Liver (tissue), 9 donors: Measurements from ENCODE around the gene TSKS. TPM values are rescaled to one million over a fixed set of nuclear protein-coding genes. Genes with fewer than 3 reads are reported as not detected.

Experiments used
- DNase-seq: peaks from one replicate; pipeline ENCODE4 v3.0.0-alpha.2; 2017; ENCODE audit warnings: low spot score
- H3K27ac ChIP-seq, 2 donors: one replicate each; pipeline ENCODE4 v1.7.0; 2013; ENCODE audit warnings: inconsistent platforms in 2 of 2, low read length in 2 of 2, control low read depth in 1 of 2, low read depth in 1 of 2, mild to moderate bottlenecking in 1 of 2
- H3K27me3 ChIP-seq, 4 donors: one replicate each; pipeline versions ENCODE4 v1.6.1 to v1.7.0; 2013; ENCODE audit warnings: low read length in 3 of 4, inconsistent platforms in 1 of 4, mild to moderate bottlenecking in 1 of 4, moderate library complexity in 1 of 4; ENCODE audit not compliant: control insufficient read depth in 4 of 4, insufficient read depth in 4 of 4
- H3K36me3 ChIP-seq, 4 donors: one replicate each; pipeline versions ENCODE4 v1.6.1 to v1.7.0; 2013; ENCODE audit warnings: low read length in 3 of 4, mild to moderate bottlenecking in 3 of 4, low read depth in 1 of 4, moderate library complexity in 1 of 4; ENCODE audit not compliant: control insufficient read depth in 4 of 4, insufficient read depth in 3 of 4
- H3K4me1 ChIP-seq, 4 donors: one replicate each; pipeline versions ENCODE4 v1.6.1 to v1.7.0; 2013; ENCODE audit warnings: low read length in 3 of 4, mild to moderate bottlenecking in 3 of 4, moderate library complexity in 1 of 4; ENCODE audit not compliant: control insufficient read depth in 4 of 4, insufficient read depth in 4 of 4
- H3K4me3 ChIP-seq, 3 donors: one replicate each; pipeline versions ENCODE4 v1.6.1 to v1.7.0; 2013; ENCODE audit warnings: low read length in 3 of 3, control low read depth in 1 of 3, low read depth in 1 of 3, mild to moderate bottlenecking in 1 of 3
- H3K9ac ChIP-seq, 2 donors: one replicate each; pipeline ENCODE4 v1.7.0; 2013; ENCODE audit warnings: low read length in 2 of 2, mild to moderate bottlenecking in 2 of 2, moderate library complexity in 2 of 2, control low read depth in 1 of 2, low read depth in 1 of 2
- H3K9me3 ChIP-seq, 4 donors: one replicate each; pipeline versions ENCODE4 v1.6.1 to v1.7.0; 2013; ENCODE audit warnings: low read length in 3 of 4; ENCODE audit not compliant: control insufficient read depth in 4 of 4
- EGR1 ChIP-seq, 2 donors: IDR thresholded peaks; 2 replicates each; pipeline ENCODE4 v1.6.1; 2016 to 2018; ENCODE audit warnings: antibody characterized with exemption in 2 of 2, low read depth in 2 of 2
- FOXA1 ChIP-seq: IDR thresholded peaks from 2 replicates; pipeline ENCODE4 v1.6.1; 2016; ENCODE audit warnings: antibody characterized with exemption
- FOXA2 ChIP-seq: IDR thresholded peaks from 2 replicates; pipeline ENCODE4 v1.6.1; 2016; ENCODE audit warnings: antibody characterized with exemption
- GABPA ChIP-seq, 2 donors: IDR thresholded peaks in 1 of 2; conservative IDR thresholded peaks in 1 of 2; 2 replicates each; pipeline ENCODE4 v1.6.1; 2016; ENCODE audit warnings: antibody characterized with exemption in 2 of 2, mild to moderate bottlenecking in 1 of 2, moderate library complexity in 1 of 2
- HNF4A ChIP-seq, 2 donors: conservative IDR thresholded peaks; 2 replicates each; pipeline ENCODE4 v1.6.1; 2016; ENCODE audit warnings: antibody characterized with exemption in 2 of 2, mild to moderate bottlenecking in 2 of 2
- HNF4G ChIP-seq: IDR thresholded peaks from 2 replicates; pipeline ENCODE4 v1.6.1; 2016; ENCODE audit warnings: antibody characterized with exemption
- JUND ChIP-seq, 2 donors: IDR thresholded peaks; 2 replicates each; pipeline ENCODE4 v1.6.1; 2016; ENCODE audit warnings: antibody characterized with exemption in 2 of 2
- NR2F2 ChIP-seq: IDR thresholded peaks from 2 replicates; pipeline ENCODE4 v1.6.1; 2016; ENCODE audit warnings: antibody characterized with exemption
- RAD21 ChIP-seq, 2 donors: IDR thresholded peaks; 2 replicates each; pipeline ENCODE4 v1.6.1; 2016; ENCODE audit warnings: antibody characterized with exemption in 2 of 2, mild to moderate bottlenecking in 2 of 2
- RXRA ChIP-seq, 2 donors: IDR thresholded peaks; 2 replicates each; pipeline ENCODE4 v1.6.1; 2017 to 2018; ENCODE audit warnings: antibody characterized with exemption in 2 of 2, mild to moderate bottlenecking in 1 of 2
- SP1 ChIP-seq: IDR thresholded peaks from 2 replicates; pipeline ENCODE4 v1.6.1; 2018; ENCODE audit warnings: antibody characterized with exemption, mild to moderate bottlenecking
- TAF1 ChIP-seq: conservative IDR thresholded peaks from 2 replicates; pipeline ENCODE4 v1.6.1; 2016; ENCODE audit warnings: antibody characterized with exemption, mild to moderate bottlenecking
- YY1 ChIP-seq: IDR thresholded peaks from 2 replicates; pipeline ENCODE4 v1.6.1; 2016; ENCODE audit warnings: antibody characterized with exemption, mild to moderate bottlenecking
- WGBS: extraction: QIAGEN DNeasy Blood & Tissue Kit; methylation state at CpG from one replicate; pipeline ENCODE4 v1.1.7; 2013; 5-methylcytosine and 5-hydroxymethylcytosine counted together
- polyA plus RNA-seq, 2 donors: library from polyadenylated mRNA; stranded (reverse) in 1 of 2; unstranded in 1 of 2; fragments of 200-250 nt in 1 of 2; fragments of >200 nt in 1 of 2; fragmentation: Nextera tagmentation in 1 of 2; extraction: Ambion mirVana in 1 of 2; gene quantifications; one replicate each; pipeline versions ENCODE4 v1.2.1 to v1.2.3, GENCODE V29; 2013 to 2015
- total RNA-seq, 2 donors: library from RNA; depleted of rRNA; stranded (reverse); fragments of >200 nt; gene quantifications; one replicate each; pipeline ENCODE4 v1.2.3, GENCODE V29; 2014
- TF ChIP-seq, protein P1 (sequence below): IDR thresholded peaks from 2 replicates; pipeline ENCODE4 v1.6.1; 2016; ENCODE audit warnings: antibody characterized with exemption, mild to moderate bottlenecking
- TF ChIP-seq, protein P2 (sequence below): IDR thresholded peaks from 2 replicates; pipeline ENCODE4 v1.6.1; 2016; ENCODE audit warnings: antibody characterized with exemption
- TF ChIP-seq, protein P3 (sequence below): IDR thresholded peaks from 2 replicates; pipeline ENCODE4 v1.6.1; 2016; ENCODE audit warnings: antibody characterized with exemption
- TF ChIP-seq, protein P4 (sequence below): IDR thresholded peaks from 2 replicates; pipeline ENCODE4 v1.6.1; 2016; ENCODE audit warnings: antibody characterized with exemption
- TF ChIP-seq, protein P5 (sequence below): fragments of 150-350 bp; IDR thresholded peaks from 2 replicates; pipeline ENCODE4 v1.5.1; 2017; ENCODE audit warnings: improper control_type of control experiment, low read depth, low read length; ENCODE audit not compliant: missing input control
- donor health status: healthy.
- donor health status: healthy.
- donor health status: healthy.
- donor health status: healthy.
- donor health status: healthy.

Gene TSKS
- total and polyA plus RNA-seq, 4 donors, result 0.07 to 0.61 (median 0.08) TPM; not detected in 1

DNA sequence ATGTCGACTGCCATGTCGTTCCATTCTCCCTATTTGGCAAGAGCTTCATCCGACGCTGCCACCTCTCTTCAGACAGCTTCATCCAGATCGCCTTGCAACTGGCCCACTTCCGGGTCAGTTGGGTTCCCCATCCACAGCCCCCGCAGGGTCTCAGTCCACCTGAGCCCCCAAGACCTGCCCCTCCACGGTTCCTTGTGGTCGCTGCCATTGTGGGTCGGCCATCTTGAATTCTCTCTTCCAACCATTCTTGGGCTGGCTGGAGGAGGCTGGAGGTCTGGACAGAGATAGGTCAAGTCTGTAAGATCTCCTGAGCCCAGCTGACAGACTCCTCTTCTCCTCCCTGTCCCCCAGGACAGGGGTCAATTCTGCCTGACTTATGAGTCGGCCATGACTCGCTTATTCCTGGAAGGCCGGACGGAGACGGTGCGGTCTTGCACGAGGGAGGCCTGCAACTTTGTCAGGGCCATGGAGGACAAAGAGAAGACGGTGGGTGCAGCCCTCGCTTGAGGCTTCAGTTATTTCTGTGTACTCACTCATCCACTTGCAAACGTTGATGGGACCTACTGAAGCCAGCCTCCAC lies 52.6 kb downstream of the TSKS start:
- no peaks in the 10 kb centered on the region for H3K9me3 ChIP-seq
- H3K36me3 ChIP-seq, result no peaks in the 10 kb centered on the region
- H3K4me1 ChIP-seq, result no peaks in the 10 kb centered on the region
- 92% methylated on average over 20 of the region's 20 CpGs for WGBS
- TF ChIP-seq HNF4G (no peak), YY1 (no peak), TAF1 (no peak), FOXA1 (no peak), JUND (IDR thresholded peaks at IDR 0.05) (no peak), NR2F2 (no peak), EGR1 (IDR thresholded peaks at IDR 0.05; ENCODE audit: low read depth in 2 of 2) (no peak), RAD21 (IDR thresholded peaks at IDR 0.05) (no peak), HNF4A (conservative IDR thresholded peaks at IDR 0.05) (no peak), SP1 (no peak)
- TF ChIP-seq, protein P1, sequence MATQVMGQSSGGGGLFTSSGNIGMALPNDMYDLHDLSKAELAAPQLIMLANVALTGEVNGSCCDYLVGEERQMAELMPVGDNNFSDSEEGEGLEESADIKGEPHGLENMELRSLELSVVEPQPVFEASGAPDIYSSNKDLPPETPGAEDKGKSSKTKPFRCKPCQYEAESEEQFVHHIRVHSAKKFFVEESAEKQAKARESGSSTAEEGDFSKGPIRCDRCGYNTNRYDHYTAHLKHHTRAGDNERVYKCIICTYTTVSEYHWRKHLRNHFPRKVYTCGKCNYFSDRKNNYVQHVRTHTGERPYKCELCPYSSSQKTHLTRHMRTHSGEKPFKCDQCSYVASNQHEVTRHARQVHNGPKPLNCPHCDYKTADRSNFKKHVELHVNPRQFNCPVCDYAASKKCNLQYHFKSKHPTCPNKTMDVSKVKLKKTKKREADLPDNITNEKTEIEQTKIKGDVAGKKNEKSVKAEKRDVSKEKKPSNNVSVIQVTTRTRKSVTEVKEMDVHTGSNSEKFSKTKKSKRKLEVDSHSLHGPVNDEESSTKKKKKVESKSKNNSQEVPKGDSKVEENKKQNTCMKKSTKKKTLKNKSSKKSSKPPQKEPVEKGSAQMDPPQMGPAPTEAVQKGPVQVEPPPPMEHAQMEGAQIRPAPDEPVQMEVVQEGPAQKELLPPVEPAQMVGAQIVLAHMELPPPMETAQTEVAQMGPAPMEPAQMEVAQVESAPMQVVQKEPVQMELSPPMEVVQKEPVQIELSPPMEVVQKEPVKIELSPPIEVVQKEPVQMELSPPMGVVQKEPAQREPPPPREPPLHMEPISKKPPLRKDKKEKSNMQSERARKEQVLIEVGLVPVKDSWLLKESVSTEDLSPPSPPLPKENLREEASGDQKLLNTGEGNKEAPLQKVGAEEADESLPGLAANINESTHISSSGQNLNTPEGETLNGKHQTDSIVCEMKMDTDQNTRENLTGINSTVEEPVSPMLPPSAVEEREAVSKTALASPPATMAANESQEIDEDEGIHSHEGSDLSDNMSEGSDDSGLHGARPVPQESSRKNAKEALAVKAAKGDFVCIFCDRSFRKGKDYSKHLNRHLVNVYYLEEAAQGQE, result no peak
- TF ChIP-seq, protein P2, sequence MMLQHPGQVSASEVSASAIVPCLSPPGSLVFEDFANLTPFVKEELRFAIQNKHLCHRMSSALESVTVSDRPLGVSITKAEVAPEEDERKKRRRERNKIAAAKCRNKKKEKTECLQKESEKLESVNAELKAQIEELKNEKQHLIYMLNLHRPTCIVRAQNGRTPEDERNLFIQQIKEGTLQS, result no peak
- TF ChIP-seq, protein P3, sequence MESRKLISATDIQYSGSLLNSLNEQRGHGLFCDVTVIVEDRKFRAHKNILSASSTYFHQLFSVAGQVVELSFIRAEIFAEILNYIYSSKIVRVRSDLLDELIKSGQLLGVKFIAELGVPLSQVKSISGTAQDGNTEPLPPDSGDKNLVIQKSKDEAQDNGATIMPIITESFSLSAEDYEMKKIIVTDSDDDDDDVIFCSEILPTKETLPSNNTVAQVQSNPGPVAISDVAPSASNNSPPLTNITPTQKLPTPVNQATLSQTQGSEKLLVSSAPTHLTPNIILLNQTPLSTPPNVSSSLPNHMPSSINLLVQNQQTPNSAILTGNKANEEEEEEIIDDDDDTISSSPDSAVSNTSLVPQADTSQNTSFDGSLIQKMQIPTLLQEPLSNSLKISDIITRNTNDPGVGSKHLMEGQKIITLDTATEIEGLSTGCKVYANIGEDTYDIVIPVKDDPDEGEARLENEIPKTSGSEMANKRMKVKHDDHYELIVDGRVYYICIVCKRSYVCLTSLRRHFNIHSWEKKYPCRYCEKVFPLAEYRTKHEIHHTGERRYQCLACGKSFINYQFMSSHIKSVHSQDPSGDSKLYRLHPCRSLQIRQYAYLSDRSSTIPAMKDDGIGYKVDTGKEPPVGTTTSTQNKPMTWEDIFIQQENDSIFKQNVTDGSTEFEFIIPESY, result no peak
- TF ChIP-seq, protein P4, sequence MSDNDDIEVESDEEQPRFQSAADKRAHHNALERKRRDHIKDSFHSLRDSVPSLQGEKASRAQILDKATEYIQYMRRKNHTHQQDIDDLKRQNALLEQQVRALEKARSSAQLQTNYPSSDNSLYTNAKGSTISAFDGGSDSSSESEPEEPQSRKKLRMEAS, result no peak
- no peak overlapping the region for H3K4me3 ChIP-seq
- no peak overlapping the region for H3K9ac ChIP-seq
- no peak overlapping the region for H3K27ac ChIP-seq
- no peaks in the 10 kb centered on the region for H3K27me3 ChIP-seq
- DNase-seq, result no peak

DNA sequence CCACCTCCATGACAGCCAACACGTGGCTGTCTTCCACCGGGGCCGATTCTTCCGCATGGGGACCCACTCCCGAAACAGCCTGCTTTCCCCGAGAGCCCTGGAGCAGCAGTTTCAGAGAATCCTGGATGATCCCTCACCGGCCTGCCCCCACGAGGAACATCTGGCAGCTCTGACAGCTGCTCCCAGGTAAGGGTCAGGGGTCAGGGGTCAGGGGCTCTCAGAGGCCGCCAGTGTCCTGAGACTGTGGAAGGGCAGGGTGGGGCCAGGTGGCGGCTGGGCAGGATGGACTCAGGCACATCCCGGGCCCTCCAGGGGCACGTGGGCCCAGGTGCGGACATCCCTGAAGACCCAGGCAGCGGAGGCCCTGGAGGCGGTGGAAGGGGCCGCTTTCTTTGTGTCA lies 57.2 kb downstream of the TSKS start:
- H3K27ac ChIP-seq, result no peak overlapping the region
- H3K9ac ChIP-seq, result no peak overlapping the region
- no peaks in the 10 kb centered on the region for H3K36me3 ChIP-seq
- no peaks in the 10 kb centered on the region for H3K27me3 ChIP-seq
- TF ChIP-seq, protein P1, result no peak
- TF ChIP-seq, protein P3, result no peak
- no peak for TF ChIP-seq HNF4G
- TF ChIP-seq TAF1, result no peak
- no peak for TF ChIP-seq YY1
- no peak for TF ChIP-seq GABPA (IDR thresholded peaks at IDR 0.05 in 1 of 2, conservative IDR thresholded peaks at IDR 0.05 in 1 of 2)
- TF ChIP-seq, protein P5, sequence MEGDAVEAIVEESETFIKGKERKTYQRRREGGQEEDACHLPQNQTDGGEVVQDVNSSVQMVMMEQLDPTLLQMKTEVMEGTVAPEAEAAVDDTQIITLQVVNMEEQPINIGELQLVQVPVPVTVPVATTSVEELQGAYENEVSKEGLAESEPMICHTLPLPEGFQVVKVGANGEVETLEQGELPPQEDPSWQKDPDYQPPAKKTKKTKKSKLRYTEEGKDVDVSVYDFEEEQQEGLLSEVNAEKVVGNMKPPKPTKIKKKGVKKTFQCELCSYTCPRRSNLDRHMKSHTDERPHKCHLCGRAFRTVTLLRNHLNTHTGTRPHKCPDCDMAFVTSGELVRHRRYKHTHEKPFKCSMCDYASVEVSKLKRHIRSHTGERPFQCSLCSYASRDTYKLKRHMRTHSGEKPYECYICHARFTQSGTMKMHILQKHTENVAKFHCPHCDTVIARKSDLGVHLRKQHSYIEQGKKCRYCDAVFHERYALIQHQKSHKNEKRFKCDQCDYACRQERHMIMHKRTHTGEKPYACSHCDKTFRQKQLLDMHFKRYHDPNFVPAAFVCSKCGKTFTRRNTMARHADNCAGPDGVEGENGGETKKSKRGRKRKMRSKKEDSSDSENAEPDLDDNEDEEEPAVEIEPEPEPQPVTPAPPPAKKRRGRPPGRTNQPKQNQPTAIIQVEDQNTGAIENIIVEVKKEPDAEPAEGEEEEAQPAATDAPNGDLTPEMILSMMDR, result no peak
- TF ChIP-seq FOXA1, result no peak
- TF ChIP-seq FOXA2, result no peak
- TF ChIP-seq RXRA (IDR thresholded peaks at IDR 0.05), result no peak
- no peak for TF ChIP-seq HNF4A (conservative IDR thresholded peaks at IDR 0.05)
- no peak for TF ChIP-seq JUND (IDR thresholded peaks at IDR 0.05)
- TF ChIP-seq SP1, result no peak
- TF ChIP-seq RAD21 (IDR thresholded peaks at IDR 0.05), result no peak
- TF ChIP-seq NR2F2, result no peak
- no peaks in the 10 kb centered on the region for H3K9me3 ChIP-seq
- no peak for DNase-seq
- 87% methylated on average over 16 of the region's 16 CpGs for WGBS
- H3K4me3 ChIP-seq, result no peak overlapping the region
- H3K4me1 ChIP-seq, result no peaks in the 10 kb centered on the region
